NCI-H2196 treated with DMSO at 0.1 percent for 48 hours (cell line): ENCODE measurements around the gene S100A11.

Experiments used
- DNase-seq: peaks from one replicate; lab custom pipeline; 2025; ENCODE audit not compliant: unreplicated experiment; lab: John Stamatoyannopoulos, UW

Gene S100A11

DNA sequence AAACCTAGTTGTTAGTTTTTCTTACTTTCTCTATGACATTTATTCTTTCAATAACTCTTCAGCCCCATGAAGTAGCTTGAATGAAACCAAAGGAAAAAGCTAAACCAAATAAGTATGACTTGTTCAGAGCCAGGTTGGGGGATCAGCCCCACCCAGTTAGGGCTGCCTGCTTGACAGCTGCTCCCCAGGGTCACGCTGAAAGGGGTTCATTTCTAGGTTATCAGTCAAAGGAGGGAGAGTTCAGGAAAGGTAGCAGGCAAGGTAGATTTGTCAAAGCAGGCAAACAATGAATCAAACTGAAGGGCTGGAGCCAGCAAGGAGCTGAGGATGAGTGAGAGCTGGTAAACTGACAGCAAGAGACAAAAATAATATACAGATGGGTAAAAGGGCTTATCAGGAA lies 3.1 kb upstream of the S100A11 start:
- no peak for DNase-seq

DNA sequence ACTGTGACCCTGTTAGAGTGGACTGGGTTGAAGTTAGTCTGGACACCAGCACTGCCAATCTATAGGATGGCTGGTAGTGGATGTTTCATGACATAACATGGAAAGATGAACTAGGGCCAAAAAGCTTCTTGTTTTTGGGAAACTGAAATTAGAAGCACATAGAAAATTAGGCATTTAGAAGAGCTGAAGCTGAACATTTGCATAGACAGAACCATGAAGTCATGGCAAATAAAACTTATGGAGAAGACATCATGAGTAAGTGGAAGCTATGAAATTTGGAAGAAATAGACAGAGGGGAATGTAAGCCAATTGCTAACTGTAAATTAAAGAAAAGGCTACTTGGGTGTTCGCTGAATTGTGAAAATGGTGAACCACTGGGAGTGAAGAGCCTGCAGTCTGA lies 2.7 kb upstream of the S100A11 start:
- DNase-seq = no peak

DNA sequence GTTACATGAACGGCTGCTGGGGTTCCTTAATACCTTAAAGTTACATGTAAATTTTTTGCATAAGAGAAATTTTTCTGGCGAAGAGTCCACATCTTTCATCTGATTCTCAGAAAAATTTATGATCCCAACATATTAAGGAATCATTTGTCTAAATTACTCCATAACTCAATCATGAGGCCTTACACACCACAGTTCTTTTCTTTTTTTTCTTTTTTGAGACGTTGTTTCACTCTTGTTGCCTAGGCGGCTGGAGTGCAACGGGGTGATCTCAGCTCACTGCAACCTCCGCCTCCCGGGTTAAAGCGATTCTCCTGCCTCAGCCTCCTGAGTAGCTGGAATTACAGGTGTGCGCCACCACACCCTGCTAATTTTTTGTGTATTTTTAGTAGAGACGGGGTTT lies 2.1 kb upstream of the S100A11 start:
- no peak for DNase-seq

- DNase-seq = no peak
These were observed 1.1 kb downstream of the S100A11 start for GRCh38 chr1:152035539-152036266.

DNA sequence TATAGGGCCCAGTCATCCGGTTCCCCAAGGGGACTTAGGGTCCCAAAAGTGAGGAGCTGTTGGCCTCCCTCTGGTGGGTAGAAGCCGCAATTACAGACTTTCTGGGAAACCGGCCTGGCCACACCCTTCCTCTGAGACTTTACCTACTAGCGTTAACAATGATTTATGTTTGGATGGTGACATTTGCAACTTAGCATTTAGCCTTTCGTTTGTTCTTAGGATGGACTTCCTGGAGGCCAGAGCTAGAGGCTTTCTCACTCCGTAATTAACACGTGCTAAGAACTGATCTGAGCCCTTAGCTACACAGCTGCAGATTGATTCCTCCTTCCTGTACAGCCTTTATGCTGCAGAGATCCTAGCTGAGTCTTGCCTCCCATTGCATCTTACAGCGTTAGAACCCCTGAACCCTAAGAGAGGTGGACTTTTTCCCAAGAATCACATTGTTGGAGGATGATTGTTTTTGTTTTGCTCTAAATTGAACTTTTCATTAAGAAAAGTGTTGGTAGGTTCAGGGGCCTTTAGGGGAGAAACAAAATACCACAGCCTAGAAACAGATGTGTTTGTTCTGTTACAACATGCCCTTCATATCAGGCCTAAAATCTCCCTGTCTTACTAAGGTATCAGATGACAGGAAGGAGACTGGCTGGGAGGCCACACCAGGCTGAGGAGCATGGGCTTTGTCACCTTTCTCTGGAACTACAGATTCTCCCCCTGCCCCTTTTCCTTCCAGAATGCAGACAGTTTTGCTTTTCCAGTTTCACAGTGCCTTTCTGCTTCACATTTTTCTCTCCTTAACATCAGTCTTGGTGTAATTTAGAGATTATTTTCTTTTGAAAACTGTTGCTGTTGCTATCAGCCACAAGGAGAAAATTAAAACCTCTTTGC lies 1.9 kb downstream of the S100A11 start:
- DNase-seq = peak; percentile 22

GRCh38 chr1:152034324-152034653 lies 2.5 kb downstream of the S100A11 start:
- DNase-seq = no peak

- DNase-seq = no peak
These were observed 6.9 kb downstream of the S100A11 start for GRCh38 chr1:152029929-152030211.

- no peak for DNase-seq
These were observed 7.5 kb downstream of the S100A11 start for GRCh38 chr1:152029144-152029928.

DNA sequence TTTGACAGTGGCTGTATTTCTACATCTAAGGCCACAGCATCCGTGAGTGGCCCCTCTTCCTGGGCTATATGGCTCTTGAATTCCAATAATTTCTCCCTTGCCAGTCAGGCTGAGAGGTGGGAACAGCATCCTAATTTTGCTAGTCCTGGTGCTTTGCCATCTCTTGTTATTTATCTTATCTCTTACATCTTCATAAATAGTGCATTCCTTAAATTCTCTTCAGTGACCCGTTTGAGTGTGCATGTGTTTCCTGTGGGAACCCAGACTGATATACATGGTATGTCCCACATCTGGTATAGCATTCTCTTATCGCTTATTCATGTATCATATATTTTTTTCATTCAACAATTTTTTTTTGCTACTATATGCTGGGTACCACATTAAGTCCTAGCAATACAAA lies 9.9 kb downstream of the S100A11 start:
- no peak for DNase-seq

DNA sequence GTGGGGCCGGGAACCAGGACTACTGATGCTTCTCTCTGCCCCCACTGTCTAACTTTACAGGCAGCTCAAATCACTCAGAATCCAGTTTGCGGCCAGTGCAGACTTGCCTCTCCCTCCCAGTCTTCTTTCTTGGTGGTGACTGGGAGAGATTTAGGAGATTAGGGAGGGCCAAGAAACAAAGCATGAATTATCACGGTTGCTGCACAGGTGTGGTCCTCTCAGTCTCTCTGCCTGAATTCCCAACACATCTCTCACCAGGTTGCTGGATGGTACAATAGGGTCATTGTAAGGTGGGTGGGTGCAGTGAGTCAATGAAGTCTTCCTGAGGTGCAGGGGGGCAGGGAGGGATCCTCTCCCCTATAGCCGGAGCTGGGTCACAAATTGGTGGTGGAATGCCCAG lies 12.6 kb downstream of the S100A11 start:
- DNase-seq = no peak

- DNase-seq = no peak
These were observed 13.6 kb downstream of the S100A11 start for GRCh38 chr1:152023221-152023620.

- no peak for DNase-seq
These were observed 14.3 kb downstream of the S100A11 start for GRCh38 chr1:152022474-152022873.

GRCh38 chr1:152021569-152021968 lies 15.2 kb downstream of the S100A11 start:
- no peak for DNase-seq

DNA sequence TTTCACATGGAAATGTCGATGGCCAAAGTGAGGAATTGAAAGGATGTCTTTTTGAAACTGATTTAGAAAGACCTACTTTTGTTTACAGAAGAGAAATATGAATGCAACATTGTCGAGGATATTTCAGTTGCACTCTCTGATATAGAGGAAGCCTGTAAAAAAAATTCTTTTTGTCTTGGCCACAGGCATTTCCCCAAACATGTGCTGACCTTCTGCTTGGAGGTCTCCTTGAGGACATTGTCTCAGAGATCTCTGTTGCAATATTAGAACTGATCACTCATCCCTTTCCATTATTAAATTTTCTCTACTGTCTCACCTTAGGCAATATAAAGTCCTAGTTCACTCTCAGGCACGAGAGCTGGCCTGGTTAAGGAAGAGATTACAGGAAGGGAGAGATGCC lies 16.0 kb downstream of the S100A11 start:
- DNase-seq = no peak

GRCh38 chr1:152018537-152018936 lies 18.3 kb downstream of the S100A11 start:
- no peak for DNase-seq

- no peak for DNase-seq
These were observed 21.0 kb downstream of the S100A11 start for GRCh38 chr1:152015766-152016165.

- DNase-seq = no peak
These were observed 21.9 kb downstream of the S100A11 start for GRCh38 chr1:152014943-152015342.

GRCh38 chr1:152013664-152014237 lies 23.1 kb downstream of the S100A11 start:
- no peak for DNase-seq

DNA sequence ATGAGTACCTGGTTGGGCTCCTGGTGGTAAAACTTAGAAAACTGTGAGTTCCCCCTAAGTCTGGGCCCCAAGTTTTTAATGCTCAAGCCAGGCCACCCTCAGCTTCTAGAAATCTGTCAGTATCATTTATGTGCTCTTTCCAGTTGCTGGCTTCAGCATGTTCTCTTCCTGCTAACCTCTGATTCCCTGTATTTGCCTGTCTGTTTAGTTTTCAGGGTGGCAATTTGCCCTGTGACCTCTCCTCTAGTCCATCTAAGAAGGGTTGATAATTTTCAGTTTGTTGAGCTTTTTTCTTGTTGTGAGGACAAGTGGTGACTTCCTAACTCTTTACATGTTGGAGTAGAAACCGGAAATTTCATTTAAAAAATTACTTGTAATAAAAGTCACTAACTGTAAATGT lies 27.1 kb downstream of the S100A11 start:
- DNase-seq = no peak

DNA sequence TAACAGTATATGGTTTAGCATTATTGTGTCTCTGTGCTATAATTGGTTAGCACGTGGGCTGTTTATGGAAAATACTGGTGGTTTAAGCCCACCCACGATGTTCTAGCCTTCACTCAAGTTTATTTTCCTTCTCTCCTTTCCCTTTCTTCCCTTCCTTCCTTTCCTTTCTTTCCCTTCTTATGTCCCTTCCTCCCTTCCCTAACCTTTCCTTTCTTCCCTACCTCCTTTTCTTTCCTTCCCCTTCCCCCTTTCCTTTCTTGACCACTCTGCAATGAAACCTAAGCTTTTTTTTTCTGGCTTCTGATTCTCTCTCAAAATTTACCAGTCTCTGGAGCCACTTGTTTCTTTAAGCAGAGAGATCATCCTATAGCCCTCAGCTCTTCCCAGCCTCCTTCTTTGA lies 29.8 kb downstream of the S100A11 start:
- no peak for DNase-seq

DNA sequence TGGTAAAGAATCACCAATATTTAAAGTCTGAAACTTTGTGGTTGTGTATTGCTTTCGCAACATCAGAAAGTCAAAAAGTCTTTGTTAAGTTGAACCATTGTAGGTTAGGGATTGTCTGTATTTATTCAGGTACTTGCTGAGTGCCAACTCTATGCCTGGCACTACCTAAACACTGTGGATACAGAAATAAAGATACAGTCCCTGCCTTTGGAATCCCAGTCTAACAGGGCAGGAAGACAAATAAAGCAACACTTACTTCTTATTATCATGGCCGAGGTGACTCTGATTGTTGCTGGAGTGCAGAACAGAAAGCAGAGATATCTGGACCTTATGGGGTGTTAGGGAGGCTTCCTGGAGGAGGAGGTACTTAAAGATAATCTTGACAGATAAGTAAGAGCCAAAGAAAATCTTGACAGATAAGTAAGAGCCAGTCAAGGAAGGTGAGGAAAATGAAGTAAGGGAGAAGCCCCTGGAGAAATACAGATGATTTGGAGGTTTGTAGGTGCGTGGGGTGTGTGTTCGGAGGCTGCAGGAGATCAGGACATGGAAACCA lies 31.4 kb downstream of the S100A11 start:
- no peak for DNase-seq
